HepG2 (cell line): ENCODE data around the gene ACTR3. TPM values are rescaled to one million over a fixed set of nuclear protein-coding genes. Genes with fewer than 3 reads are reported as not detected.

Experiments
- AHR ChIP-seq: IDR thresholded peaks from 2 replicates; pipeline ENCODE4 v1.6.1; 2018; ENCODE audit warnings: missing genetic modification reagents, missing compliant biosample characterization
- CHD4 ChIP-seq: fragments of 200-600 bp; sonication (generic); IDR thresholded peaks from 2 replicates; pipeline ENCODE4 v1.7.0; 2017; ENCODE audit warnings: mild to moderate bottlenecking, low read length, borderline replicate concordance
- ELF1 ChIP-seq: sonication (generic); formaldehyde crosslinking; IDR thresholded peaks from 2 replicates; pipeline ENCODE4 v1.4.0; 2020; ENCODE audit warnings: missing genetic modification reagents
- HOXA7 ChIP-seq: sonication (generic); formaldehyde crosslinking; IDR thresholded peaks from 2 replicates; pipeline ENCODE4 v1.8.1; 2022; ENCODE audit warnings: mild to moderate bottlenecking, missing genetic modification reagents, moderate library complexity
- HOXD1 ChIP-seq: sonication (generic); formaldehyde crosslinking; IDR thresholded peaks from 2 replicates; pipeline ENCODE4 v1.5.0; 2020; ENCODE audit warnings: missing genetic modification reagents
- PAXIP1 ChIP-seq: sonication (generic); formaldehyde crosslinking; conservative IDR thresholded peaks from 2 replicates; pipeline ENCODE4 v1.4.0; 2020; ENCODE audit warnings: mild to moderate bottlenecking, missing genetic modification reagents, moderate library complexity
- PHF8 ChIP-seq: sonication (generic); formaldehyde crosslinking; IDR thresholded peaks from 2 replicates; pipeline ENCODE4 v1.5.0; 2020; ENCODE audit warnings: missing genetic modification reagents
- PRPF4 ChIP-seq: fragments of 200-400 bp; formaldehyde crosslinking; IDR thresholded peaks from 2 replicates; pipeline ENCODE4 v1.6.1; 2016; ENCODE audit warnings: low read length, low read depth; ENCODE audit not compliant: poor library complexity, severe bottlenecking
- ZBED4 ChIP-seq: sonication (generic); formaldehyde crosslinking; IDR thresholded peaks from 2 replicates; pipeline ENCODE4 v1.4.0; 2020; ENCODE audit warnings: missing genetic modification reagents, borderline replicate concordance
- ZBTB20 ChIP-seq: sonication (generic); formaldehyde crosslinking; IDR thresholded peaks from 2 replicates; pipeline ENCODE4 v1.8.1; 2023; ENCODE audit warnings: missing genetic modification reagents, low read depth, mild to moderate bottlenecking, borderline replicate concordance
- ZBTB3 ChIP-seq: sonication (generic); formaldehyde crosslinking; IDR thresholded peaks from 2 replicates; pipeline ENCODE4 v1.4.0; 2020; ENCODE audit warnings: low read depth, mild to moderate bottlenecking, moderate library complexity, missing genetic modification reagents, borderline replicate concordance
- ZBTB39 ChIP-seq: sonication (generic); formaldehyde crosslinking; IDR thresholded peaks from 2 replicates; pipeline ENCODE4 v1.5.0; 2020; ENCODE audit warnings: missing genetic modification reagents
- ZNF143 ChIP-seq: sonication (generic); formaldehyde crosslinking; IDR thresholded peaks from 2 replicates; pipeline ENCODE4 v1.4.0; 2020; ENCODE audit warnings: missing genetic modification reagents
- ZNF232 ChIP-seq: sonication (generic); formaldehyde crosslinking; IDR thresholded peaks from 2 replicates; pipeline ENCODE4 v1.4.0; 2020; ENCODE audit warnings: missing genetic modification reagents, borderline replicate concordance
- ZNF256 ChIP-seq: sonication (generic); formaldehyde crosslinking; conservative IDR thresholded peaks from 2 replicates; pipeline ENCODE4 v1.4.0; 2020; ENCODE audit warnings: missing genetic modification reagents
- ZNF281 ChIP-seq: sonication (generic); formaldehyde crosslinking; IDR thresholded peaks from 2 replicates; pipeline ENCODE4 v1.4.0; 2020; ENCODE audit warnings: missing genetic modification reagents, borderline replicate concordance
- ZNF780A ChIP-seq: sonication (generic); formaldehyde crosslinking; IDR thresholded peaks from 2 replicates; pipeline ENCODE4 v1.8.0; 2022; ENCODE audit warnings: mild to moderate bottlenecking, missing genetic modification reagents, moderate library complexity
- polyA plus RNA-seq, 8 experiments: library from polyadenylated mRNA; depleted of rRNA in 3 of 8; stranded (reverse) in 7 of 8; unstranded in 1 of 8; fragments of >200 nt; fragmentation: Illumina TruSeq in 4 of 8; extraction: Trizol in 4 of 8; gene quantifications; 2 replicates each; pipeline versions ENCODE4 v1.2.1 to v1.2.3, GENCODE V29; 2011 to 2016; ENCODE audit warnings: low read depth in 4 of 8, missing spikeins in 1 of 8, mixed read lengths in 1 of 8; ENCODE audit not compliant: insufficient read depth in 1 of 8
- total RNA-seq, 5 experiments: library from RNA; depleted of rRNA; stranded (reverse); fragments of >200 nt; fragmentation: Illumina TruSeq; extraction: Trizol; gene quantifications; 2 replicates each; pipeline ENCODE4 v1.2.3, GENCODE V29; 2016; ENCODE audit warnings: low read depth in 1 of 5

Gene ACTR3
- total and polyA plus RNA-seq, 2 of the 13 experiments (the other 11 are each of a cell fraction or from before 2014, with no cell fraction given), result 123 to 225 TPM

- no peak for TF ChIP-seq PAXIP1 (CRISPR knock-in tag)
- no peak for TF ChIP-seq HOXD1 (CRISPR knock-in tag)
- peak; percentile 17; the same call in 1 of the 2 replicates for TF ChIP-seq ZNF232 (CRISPR knock-in tag)
- no peak for TF ChIP-seq ZNF780A (CRISPR knock-in tag)
- TF ChIP-seq HOXA7, result no peak
- peak; percentile 10; the same call in 1 of the 2 replicates for TF ChIP-seq PHF8 (CRISPR knock-in tag)
- TF ChIP-seq ELF1 (CRISPR knock-in tag), result no peak
- no peak for TF ChIP-seq PRPF4
- TF ChIP-seq ZNF256, result no peak
- no peak; the same call in 1 of the 2 replicates for TF ChIP-seq ZBTB39 (CRISPR knock-in tag)
- no peak for TF ChIP-seq ZBED4
- no peak for TF ChIP-seq ZBTB3 (CRISPR knock-in tag)
- TF ChIP-seq AHR (CRISPR knock-in tag), result no peak
- peak; percentile 75; the same call in 1 of the 2 replicates for TF ChIP-seq CHD4
- no peak; the same call in 1 of the 2 replicates for TF ChIP-seq ZNF143 (CRISPR knock-in tag)
- no peak for TF ChIP-seq ZNF281 (CRISPR knock-in tag)
- TF ChIP-seq ZBTB20, result 0 out of 2 replicates have a peak, but pooled peaks have one; percentile 57
Observed at GRCh38 chr2:113977060-113977659, 87.3 kb downstream of the ACTR3 start (continued).
